ENCODE measurements around the gene SORCS1. TPM values are rescaled to one million over a fixed set of nuclear protein-coding genes. Genes with fewer than 3 reads are reported as not detected.
A peak's percentile ranks its signal among the peaks of the same experiment; 100 is the strongest.

Gene SORCS1
- total RNA-seq, 1 experiment from 2014 or later: not detected

- ChIA-PET POLR2A (no interaction called here), CTCF (interaction anchor here (0.6 kb wide), 1 partner anchor 15 kb away, joined by 3 read pairs; no protein-coding TSS in a partner anchor)
- H3K4me3 Mint-ChIP-seq (ENCODE audit: unreplicated experiment): no peak overlapping the region
- H3K36me3 Mint-ChIP-seq (ENCODE audit: insufficient read depth, unreplicated experiment): no peaks in the 10 kb centered on the region
- H3K9me3 Mint-ChIP-seq (ENCODE audit: unreplicated experiment): no peaks in the 10 kb centered on the region
- Histone ChIP-seq H3K9me3 (no peaks in the 10 kb centered on the region), H3K4me1 (no peaks in the 10 kb centered on the region), H3K36me3 (ENCODE audit: control insufficient read depth, insufficient read depth, low read length) (no peaks in the 10 kb centered on the region), H3K27me3 (replicated peaks; ENCODE audit: control insufficient read depth, insufficient read depth, low read length) (no peaks in the 10 kb centered on the region), H3K4me3 (ENCODE audit: low read depth, low read length) (no peak overlapping the region)
- intact Hi-C loops (cut with micrococcal nuclease; ENCODE audit: unreplicated experiment): loop anchor here (1.0 to 10.0 kb wide), 5 partner anchors 79 to 1109 kb away; no protein-coding TSS in a partner anchor
- no peak overlapping the region for H3K27ac Mint-ChIP-seq (ENCODE audit: unreplicated experiment)
- H3K27me3 Mint-ChIP-seq (ENCODE audit: insufficient read depth, unreplicated experiment): peaks cover 9% of the 10 kb centered on the region
- H3K4me1 Mint-ChIP-seq (ENCODE audit: low read depth, unreplicated experiment): no peaks in the 10 kb centered on the region
- no TSS peak for BruUV-seq (replicated peaks)
- TF ChIP-seq CTCF (IDR thresholded peaks at IDR 0.05; ENCODE audit: insufficient read depth in 1 of 2, low read depth in 1 of 2, low read length in 1 of 2, severe bottlenecking in 1 of 2, unreplicated experiment in 1 of 2): peak; percentile 78 to 80
- peak; percentile 56 to 61 for DNase-seq
Observed at GRCh38 chr10:106705681-106706100, 458.8 kb downstream of the SORCS1 start.

- H3K4me3 Mint-ChIP-seq (ENCODE audit: unreplicated experiment): no peak overlapping the region
- POLR2A ChIA-PET: no interaction called here
- Histone ChIP-seq H3K9me3 (no peaks in the 10 kb centered on the region), H3K36me3 (ENCODE audit: control insufficient read depth, insufficient read depth, low read length) (no peaks in the 10 kb centered on the region), H3K4me1 (no peaks in the 10 kb centered on the region), H3K27me3 (replicated peaks; ENCODE audit: control insufficient read depth, insufficient read depth, low read length) (no peaks in the 10 kb centered on the region), H3K4me3 (ENCODE audit: low read depth, low read length) (no peak overlapping the region)
- DNase-seq: no peak
- TF ChIP-seq CTCF (IDR thresholded peaks at IDR 0.05; ENCODE audit: insufficient read depth in 1 of 2, low read depth in 1 of 2, low read length in 1 of 2, severe bottlenecking in 1 of 2, unreplicated experiment in 1 of 2): no peak
- CTCF ChIA-PET: no interaction called here
- intact Hi-C loops (cut with micrococcal nuclease; ENCODE audit: unreplicated experiment): no loop called here
- no peaks in the 10 kb centered on the region for H3K4me1 Mint-ChIP-seq (ENCODE audit: low read depth, unreplicated experiment)
- H3K9me3 Mint-ChIP-seq (ENCODE audit: unreplicated experiment): no peaks in the 10 kb centered on the region
- peaks cover 11% of the 10 kb centered on the region for H3K27me3 Mint-ChIP-seq (ENCODE audit: insufficient read depth, unreplicated experiment)
- BruUV-seq (replicated peaks): no TSS peak
- H3K36me3 Mint-ChIP-seq (ENCODE audit: insufficient read depth, unreplicated experiment): no peaks in the 10 kb centered on the region
- no peak overlapping the region for H3K27ac Mint-ChIP-seq (ENCODE audit: unreplicated experiment)
Observed at GRCh38 chr10:106696239-106696638, 468.3 kb downstream of the SORCS1 start.

- Histone ChIP-seq H3K36me3 (ENCODE audit: control insufficient read depth, insufficient read depth, low read length) (no peaks in the 10 kb centered on the region), H3K4me3 (ENCODE audit: low read depth, low read length) (no peak overlapping the region), H3K4me1 (no peaks in the 10 kb centered on the region), H3K9me3 (no peaks in the 10 kb centered on the region), H3K27me3 (replicated peaks; ENCODE audit: control insufficient read depth, insufficient read depth, low read length) (no peaks in the 10 kb centered on the region)
- BruUV-seq (replicated peaks): no TSS peak
- Mint-ChIP-seq H3K4me3 (ENCODE audit: unreplicated experiment) (no peak overlapping the region), H3K4me1 (ENCODE audit: low read depth, unreplicated experiment) (no peaks in the 10 kb centered on the region), H3K27ac (ENCODE audit: unreplicated experiment) (no peak overlapping the region), H3K36me3 (ENCODE audit: insufficient read depth, unreplicated experiment) (no peaks in the 10 kb centered on the region), H3K9me3 (ENCODE audit: unreplicated experiment) (no peaks in the 10 kb centered on the region), H3K27me3 (ENCODE audit: insufficient read depth, unreplicated experiment) (peaks cover 11% of the 10 kb centered on the region)
- POLR2A ChIA-PET: no interaction called here
- TF ChIP-seq CTCF (IDR thresholded peaks at IDR 0.05; ENCODE audit: insufficient read depth in 1 of 2, low read depth in 1 of 2, low read length in 1 of 2, severe bottlenecking in 1 of 2, unreplicated experiment in 1 of 2): no peak
- CTCF ChIA-PET: no interaction called here
- intact Hi-C loops (cut with micrococcal nuclease; ENCODE audit: unreplicated experiment): no loop called here
- DNase-seq: no peak
Observed at GRCh38 chr10:106694696-106695095, 469.8 kb downstream of the SORCS1 start.

Data from Caco-2 (cell line).